NB4 (cell line): ENCODE measurements around the gene TSPAN18.

ENCODE experiments used
- POLR2A ChIP-seq: IDR thresholded peaks from 2 replicates; pipeline ENCODE4 v1.6.1; 2011; ENCODE audit warnings: mild to moderate bottlenecking; ENCODE audit not compliant: insufficient read length; ENCODE audit errors: extremely low read depth
- TF ChIP-seq, protein P1 (sequence below): IDR thresholded peaks from one replicate; pipeline ENCODE4 v1.5.1; 2012; ENCODE audit warnings: low read depth, low read length

GRCh38 chr11:44952082-44952481 is 225.3 kb downstream of the TSPAN18 start:
- TF ChIP-seq, protein P1, sequence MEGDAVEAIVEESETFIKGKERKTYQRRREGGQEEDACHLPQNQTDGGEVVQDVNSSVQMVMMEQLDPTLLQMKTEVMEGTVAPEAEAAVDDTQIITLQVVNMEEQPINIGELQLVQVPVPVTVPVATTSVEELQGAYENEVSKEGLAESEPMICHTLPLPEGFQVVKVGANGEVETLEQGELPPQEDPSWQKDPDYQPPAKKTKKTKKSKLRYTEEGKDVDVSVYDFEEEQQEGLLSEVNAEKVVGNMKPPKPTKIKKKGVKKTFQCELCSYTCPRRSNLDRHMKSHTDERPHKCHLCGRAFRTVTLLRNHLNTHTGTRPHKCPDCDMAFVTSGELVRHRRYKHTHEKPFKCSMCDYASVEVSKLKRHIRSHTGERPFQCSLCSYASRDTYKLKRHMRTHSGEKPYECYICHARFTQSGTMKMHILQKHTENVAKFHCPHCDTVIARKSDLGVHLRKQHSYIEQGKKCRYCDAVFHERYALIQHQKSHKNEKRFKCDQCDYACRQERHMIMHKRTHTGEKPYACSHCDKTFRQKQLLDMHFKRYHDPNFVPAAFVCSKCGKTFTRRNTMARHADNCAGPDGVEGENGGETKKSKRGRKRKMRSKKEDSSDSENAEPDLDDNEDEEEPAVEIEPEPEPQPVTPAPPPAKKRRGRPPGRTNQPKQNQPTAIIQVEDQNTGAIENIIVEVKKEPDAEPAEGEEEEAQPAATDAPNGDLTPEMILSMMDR: no peak
- TF ChIP-seq POLR2A: no peak
